ENCODE measurements around the gene ATP8A2. TPM values are rescaled to one million over a fixed set of nuclear protein-coding genes. Genes with fewer than 3 reads are reported as not detected.

The ATP8A2 gene
- total RNA-seq, 2 experiments from 2014 or later: 0.10 to 0.15 TPM

DNA sequence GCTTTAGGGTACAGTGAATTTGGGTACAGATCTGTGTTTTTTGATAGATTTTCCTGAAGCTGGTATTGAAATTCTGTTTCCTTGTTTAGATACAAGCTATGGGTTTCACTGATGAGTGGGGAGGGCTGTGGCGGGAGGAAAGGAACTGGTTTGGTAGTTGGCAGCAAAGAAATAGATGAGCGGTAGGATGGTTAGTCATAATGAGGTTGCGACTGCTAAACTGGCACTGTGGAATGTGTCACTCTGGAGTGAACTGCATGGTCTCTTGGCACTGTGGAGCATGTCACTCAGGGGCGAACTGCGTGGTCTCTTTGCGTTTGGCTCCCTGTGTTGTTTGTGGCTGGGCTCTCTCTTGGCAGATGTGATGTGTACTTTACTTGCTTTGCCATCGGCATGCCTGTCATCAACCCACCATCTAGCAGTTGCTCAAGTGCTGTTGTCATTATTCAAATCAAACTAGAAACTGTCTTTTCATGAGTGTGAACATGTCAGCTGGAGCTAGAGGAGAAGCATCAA lies 82.1 kb downstream of the ATP8A2 start:
- no peaks in the 10 kb centered on the region for H3K4me1 Mint-ChIP-seq
- H3K27ac Mint-ChIP-seq: no peak overlapping the region
- H3K36me3 Mint-ChIP-seq (ENCODE audit: low read depth): no peaks in the 10 kb centered on the region
- H3K4me3 Mint-ChIP-seq: no peak overlapping the region
- H3K27me3 Mint-ChIP-seq: peaks cover 8% of the 10 kb centered on the region
- ChIA-PET POLR2A (no interaction called here), CTCF (no interaction called here)
- no peak for DNase-seq
- H3K9me3 Mint-ChIP-seq: no peaks in the 10 kb centered on the region

DNA sequence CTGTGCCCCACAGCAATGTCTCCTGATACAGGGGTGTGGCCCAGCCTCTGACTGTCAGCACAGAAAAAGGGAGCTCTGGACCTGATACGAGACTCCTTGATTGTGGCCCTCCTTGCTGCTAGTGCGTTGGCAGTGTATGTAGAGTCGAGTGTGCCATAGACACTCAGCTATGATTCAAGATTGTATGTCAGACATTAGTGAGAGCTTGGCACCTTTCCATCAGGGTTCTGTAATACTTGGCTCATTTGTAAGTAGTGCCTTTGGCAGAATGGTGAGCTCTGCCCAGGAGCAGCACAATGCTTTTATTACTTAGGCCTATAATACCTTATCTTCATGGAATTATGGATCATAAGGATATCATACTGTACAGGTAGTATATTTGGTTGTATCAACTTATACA lies 83.4 kb downstream of the ATP8A2 start:
- DNase-seq: no peak
- H3K36me3 Mint-ChIP-seq (ENCODE audit: low read depth): no peaks in the 10 kb centered on the region
- no peak overlapping the region for H3K27ac Mint-ChIP-seq
- no peak overlapping the region for H3K4me3 Mint-ChIP-seq
- H3K9me3 Mint-ChIP-seq: no peaks in the 10 kb centered on the region
- no peaks in the 10 kb centered on the region for H3K4me1 Mint-ChIP-seq
- ChIA-PET POLR2A (no interaction called here), CTCF (no interaction called here)
- H3K27me3 Mint-ChIP-seq: peaks cover 8% of the 10 kb centered on the region

DNA sequence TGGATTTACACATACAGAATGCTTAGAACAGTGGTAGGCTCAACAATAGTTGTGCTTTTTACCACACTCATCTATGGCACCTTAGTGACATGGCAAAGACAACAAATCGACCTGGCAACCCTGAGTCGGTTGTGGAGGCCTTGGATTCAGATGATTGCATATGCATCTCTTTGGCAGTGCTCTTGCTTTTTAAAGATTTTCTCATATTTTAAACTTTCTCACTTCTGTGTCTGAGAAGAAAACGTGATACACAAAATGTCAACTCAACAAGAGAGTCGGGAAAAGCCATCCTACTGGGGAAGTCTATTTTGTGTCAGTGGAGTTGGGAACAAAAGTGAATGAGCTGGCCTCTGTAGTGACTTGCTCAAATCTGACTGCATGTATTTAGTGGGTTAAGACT lies 85.8 kb downstream of the ATP8A2 start:
- no peaks in the 10 kb centered on the region for H3K9me3 Mint-ChIP-seq
- peaks cover 7% of the 10 kb centered on the region for H3K27me3 Mint-ChIP-seq
- no peaks in the 10 kb centered on the region for H3K36me3 Mint-ChIP-seq (ENCODE audit: low read depth)
- H3K4me3 Mint-ChIP-seq: no peak overlapping the region
- DNase-seq: no peak
- H3K27ac Mint-ChIP-seq: no peak overlapping the region
- ChIA-PET POLR2A (no interaction called here), CTCF (no interaction called here)
- H3K4me1 Mint-ChIP-seq: no peaks in the 10 kb centered on the region

DNA sequence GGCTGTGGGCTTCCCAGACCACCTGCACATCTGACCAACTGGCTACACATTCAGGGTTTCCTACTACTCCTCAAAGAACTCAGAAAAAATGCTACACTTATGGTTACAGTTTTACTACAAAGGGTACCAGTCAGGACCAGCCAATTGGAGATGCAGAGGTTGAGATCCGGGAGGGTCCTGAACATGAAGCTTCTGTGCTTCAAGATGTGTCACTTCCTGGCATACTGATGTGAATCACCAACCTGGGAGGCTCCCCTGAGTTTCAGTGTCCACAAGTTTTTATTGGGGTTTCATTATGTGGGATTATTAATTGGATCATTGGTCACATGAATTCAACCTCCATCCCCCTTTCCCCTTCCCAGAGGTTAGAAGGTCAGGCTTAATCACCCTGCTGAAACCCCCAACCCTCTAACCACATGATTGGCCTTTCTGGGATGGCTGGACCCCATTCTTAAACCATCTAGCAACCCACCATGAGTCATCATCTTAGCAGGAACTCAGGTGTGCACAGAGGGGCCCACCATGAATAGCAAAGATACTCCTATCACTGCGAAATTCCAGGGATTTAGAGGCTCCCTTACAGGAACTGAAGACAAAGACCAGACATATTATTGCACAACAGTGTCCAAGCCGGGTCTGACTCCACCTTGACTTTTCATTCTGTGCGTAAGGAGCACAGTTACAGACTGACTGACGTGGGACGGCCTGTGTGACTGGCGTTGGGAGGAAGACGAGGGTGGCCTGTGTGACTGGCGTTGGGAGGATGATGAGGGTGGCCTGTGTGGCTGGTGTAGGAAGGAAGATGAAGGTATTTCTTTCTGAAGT lies 90.7 kb downstream of the ATP8A2 start:
- no peak for DNase-seq
- no peaks in the 10 kb centered on the region for H3K36me3 Mint-ChIP-seq (ENCODE audit: low read depth)
- H3K27me3 Mint-ChIP-seq: peaks cover 17% of the 10 kb centered on the region
- ChIA-PET POLR2A (no interaction called here), CTCF (no interaction called here)
- no peak overlapping the region for H3K4me3 Mint-ChIP-seq
- H3K27ac Mint-ChIP-seq: no peak overlapping the region
- H3K9me3 Mint-ChIP-seq: no peaks in the 10 kb centered on the region
- H3K4me1 Mint-ChIP-seq: no peaks in the 10 kb centered on the region

DNA sequence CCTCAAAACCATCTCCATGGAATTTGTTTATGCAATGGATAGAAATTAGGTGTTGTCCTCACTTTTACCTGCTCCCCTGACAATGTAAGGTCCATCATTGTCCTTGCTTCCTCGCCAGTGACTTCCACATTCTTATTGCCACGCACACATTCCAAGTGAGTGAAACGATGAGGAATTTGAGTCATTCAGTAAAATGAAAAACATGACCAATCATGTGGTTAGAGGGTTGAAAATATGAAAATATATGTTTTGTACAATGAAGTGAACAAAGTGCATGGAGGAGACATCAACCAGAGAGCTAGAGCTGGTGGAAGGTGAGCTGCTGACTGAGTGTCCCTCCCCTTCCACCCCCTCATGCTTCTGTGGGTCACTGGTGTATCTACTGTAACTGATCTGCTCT lies 91.7 kb downstream of the ATP8A2 start:
- no peak overlapping the region for H3K27ac Mint-ChIP-seq
- ChIA-PET CTCF (no interaction called here), POLR2A (no interaction called here)
- no peak overlapping the region for H3K4me3 Mint-ChIP-seq
- DNase-seq: no peak
- H3K27me3 Mint-ChIP-seq: peaks cover 25% of the 10 kb centered on the region
- H3K9me3 Mint-ChIP-seq: no peaks in the 10 kb centered on the region
- no peaks in the 10 kb centered on the region for H3K4me1 Mint-ChIP-seq
- no peaks in the 10 kb centered on the region for H3K36me3 Mint-ChIP-seq (ENCODE audit: low read depth)

DNA sequence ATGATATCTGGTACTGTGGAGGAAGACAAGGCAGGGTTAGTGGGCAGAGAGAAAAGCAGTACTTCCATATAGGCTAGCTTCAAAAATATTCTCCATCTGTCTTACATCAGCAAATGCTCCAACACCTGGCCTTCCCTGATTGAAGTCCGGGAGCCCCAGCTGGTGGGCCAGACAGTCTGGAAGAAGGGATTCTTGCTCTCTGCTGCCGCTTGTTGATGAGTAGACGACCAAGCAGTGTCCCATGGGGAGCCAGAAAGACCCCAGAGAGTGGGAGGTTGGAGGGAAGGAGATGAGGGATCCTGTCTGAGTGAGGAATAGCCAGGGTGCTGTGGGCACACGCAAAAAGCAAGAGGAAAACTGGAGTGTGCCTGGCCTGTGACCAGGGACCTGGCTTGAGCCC lies 95.1 kb downstream of the ATP8A2 start:
- CTCF ChIA-PET: no interaction called here
- Mint-ChIP-seq H3K27me3 (peaks cover 39% of the 10 kb centered on the region), H3K4me1 (peaks cover 2% of the 10 kb centered on the region), H3K9me3 (no peaks in the 10 kb centered on the region), H3K36me3 (ENCODE audit: low read depth) (no peaks in the 10 kb centered on the region), H3K27ac (no peak overlapping the region), H3K4me3 (no peak overlapping the region)
- POLR2A ChIA-PET: no interaction called here
- DNase-seq: no peak

DNA sequence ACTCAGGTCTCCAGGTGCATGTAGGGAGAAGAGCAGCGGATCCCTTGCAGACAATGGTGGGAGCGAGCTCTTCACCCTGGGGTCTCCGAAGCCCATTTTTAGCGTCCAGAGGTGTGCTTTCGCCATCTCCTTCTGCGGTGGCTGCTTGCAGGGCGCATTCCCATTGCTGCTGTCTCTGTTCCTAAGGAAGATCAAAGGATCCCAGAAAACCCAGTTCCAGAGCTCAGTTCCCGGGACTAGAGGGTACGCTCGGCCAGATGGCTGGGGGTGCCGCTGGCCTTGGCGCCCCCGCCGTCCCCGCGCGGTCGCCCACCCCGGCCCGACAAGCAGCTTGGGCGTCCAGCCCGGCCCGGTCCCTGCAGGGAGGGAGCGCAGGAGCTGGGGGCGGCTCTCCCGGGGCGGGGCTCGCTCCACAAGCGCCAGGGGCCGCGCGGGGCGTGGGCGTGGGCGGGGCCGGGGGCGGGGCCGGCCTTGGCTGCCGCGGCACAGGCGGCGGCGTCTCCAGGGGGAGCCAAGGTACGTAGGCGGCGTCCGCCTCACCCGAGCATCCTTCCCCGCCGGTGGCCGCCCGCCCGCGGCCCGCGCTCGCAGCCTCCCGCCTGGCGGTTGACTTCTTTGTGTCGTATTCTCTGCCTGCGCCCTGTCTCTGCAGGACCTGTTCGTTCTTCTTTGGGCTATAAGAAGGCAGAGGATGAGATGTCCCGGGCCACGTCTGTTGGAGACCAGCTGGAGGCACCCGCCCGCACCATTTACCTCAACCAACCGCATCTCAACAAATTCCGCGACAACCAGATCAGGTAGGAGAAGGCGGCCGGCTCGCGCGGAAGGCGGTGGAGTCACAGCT lies 96.8 kb downstream of the ATP8A2 start:
- Mint-ChIP-seq H3K27ac (no peak overlapping the region), H3K36me3 (ENCODE audit: low read depth) (no peaks in the 10 kb centered on the region), H3K4me1 (peaks cover 2% of the 10 kb centered on the region), H3K27me3 (peaks cover 39% of the 10 kb centered on the region), H3K9me3 (no peaks in the 10 kb centered on the region), H3K4me3 (no peak overlapping the region)
- peak; percentile 18 for DNase-seq
- ChIA-PET POLR2A (no interaction called here), CTCF (no interaction called here)

DNA sequence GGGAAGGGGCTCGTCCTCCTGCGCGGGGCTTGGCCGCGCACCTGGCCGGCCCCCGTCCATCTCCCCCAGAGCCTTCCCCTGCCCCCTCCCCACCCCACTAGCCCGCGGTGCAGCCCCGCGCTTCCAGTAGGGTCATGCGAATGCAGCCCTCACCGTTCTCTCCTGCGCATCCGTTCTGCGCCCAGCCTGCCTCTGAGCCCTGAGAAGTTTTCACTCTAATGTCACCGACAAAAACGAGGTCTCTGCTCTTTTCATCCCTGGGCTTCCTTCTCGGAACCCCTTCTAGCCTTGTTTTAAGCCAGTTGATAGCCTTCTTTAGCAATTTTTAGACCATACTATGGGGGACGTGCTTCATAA lies 97.4 kb downstream of the ATP8A2 start:
- Mint-ChIP-seq H3K36me3 (ENCODE audit: low read depth) (no peaks in the 10 kb centered on the region), H3K4me1 (peaks cover 2% of the 10 kb centered on the region), H3K27ac (no peak overlapping the region), H3K27me3 (peaks cover 39% of the 10 kb centered on the region), H3K4me3 (no peak overlapping the region), H3K9me3 (no peaks in the 10 kb centered on the region)
- no peak for DNase-seq
- ChIA-PET POLR2A (no interaction called here), CTCF (no interaction called here)

DNA sequence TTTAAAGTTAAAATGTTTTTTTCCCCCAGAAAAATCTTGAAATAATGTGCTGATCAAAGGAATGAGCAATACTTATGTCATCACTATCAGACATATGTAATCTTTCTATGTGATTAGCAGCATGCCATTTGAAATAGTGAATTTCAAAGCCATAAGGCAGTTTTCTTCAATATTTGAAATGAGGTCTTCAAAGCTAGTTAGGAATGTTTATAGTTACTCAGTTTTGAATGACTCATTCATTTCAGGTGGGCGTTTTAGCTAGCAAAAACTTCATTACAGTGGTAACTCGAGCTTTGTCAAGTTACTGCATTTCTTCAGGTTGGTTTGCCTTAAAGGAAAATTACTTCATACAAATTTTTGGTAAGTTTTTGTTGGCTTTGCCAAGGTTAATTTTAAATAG lies 102.1 kb downstream of the ATP8A2 start:
- Mint-ChIP-seq H3K36me3 (ENCODE audit: low read depth) (no peaks in the 10 kb centered on the region), H3K4me1 (peaks cover 2% of the 10 kb centered on the region), H3K27ac (no peak overlapping the region), H3K9me3 (no peaks in the 10 kb centered on the region), H3K27me3 (peaks cover 18% of the 10 kb centered on the region), H3K4me3 (no peak overlapping the region)
- DNase-seq: no peak
- POLR2A ChIA-PET: no interaction called here
- CTCF ChIA-PET: no interaction called here

DNA sequence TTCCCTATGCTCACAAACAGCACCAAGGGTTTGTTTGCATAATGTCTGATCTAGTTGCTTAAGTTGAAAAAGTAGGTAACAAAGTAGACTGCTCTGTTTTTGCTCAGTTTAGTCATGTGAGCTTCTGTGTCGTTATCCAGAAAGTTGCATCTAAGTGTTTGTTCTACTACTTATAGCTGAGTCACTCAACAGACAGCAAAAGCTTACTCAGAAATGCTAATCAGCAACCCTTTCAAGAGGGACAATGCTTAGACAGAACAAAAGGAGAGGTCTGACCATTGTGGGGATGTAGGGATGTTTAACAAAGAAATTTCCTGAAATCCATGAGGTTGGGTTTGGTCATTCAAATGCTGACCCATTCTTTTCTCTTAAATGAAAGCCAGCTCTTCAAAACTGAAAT lies 106.4 kb downstream of the ATP8A2 start:
- Mint-ChIP-seq H3K4me3 (no peak overlapping the region), H3K4me1 (no peaks in the 10 kb centered on the region), H3K27ac (no peak overlapping the region), H3K36me3 (ENCODE audit: low read depth) (no peaks in the 10 kb centered on the region), H3K27me3 (no peaks in the 10 kb centered on the region), H3K9me3 (no peaks in the 10 kb centered on the region)
- CTCF ChIA-PET: no interaction called here
- no peak for DNase-seq
- POLR2A ChIA-PET: no interaction called here

DNA sequence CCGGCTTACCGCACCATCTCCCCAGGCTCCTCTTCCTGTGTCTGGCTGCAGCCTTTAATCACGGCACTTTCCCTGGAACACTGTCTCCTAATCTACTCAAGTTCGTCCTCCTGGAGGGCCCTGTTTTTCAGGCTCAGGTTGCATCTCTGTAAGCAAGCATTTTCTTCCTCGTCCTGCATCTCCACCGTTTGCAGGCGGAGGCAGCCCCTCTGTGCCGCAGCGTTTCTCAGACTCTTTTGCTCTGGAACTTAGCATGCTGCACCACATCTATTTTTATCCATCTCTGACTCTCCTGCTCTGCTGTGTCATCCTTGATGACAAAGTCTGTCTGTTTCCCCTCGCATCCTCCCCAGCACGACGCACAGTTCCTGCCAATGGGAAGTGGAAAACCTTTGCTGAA lies 117.5 kb downstream of the ATP8A2 start:
- H3K36me3 Mint-ChIP-seq (ENCODE audit: low read depth): no peaks in the 10 kb centered on the region
- no peak overlapping the region for H3K27ac Mint-ChIP-seq
- H3K4me3 Mint-ChIP-seq: no peak overlapping the region
- no peak for DNase-seq
- H3K27me3 Mint-ChIP-seq: peaks cover 6% of the 10 kb centered on the region
- ChIA-PET CTCF (no interaction called here), POLR2A (no interaction called here)
- H3K4me1 Mint-ChIP-seq: no peaks in the 10 kb centered on the region
- no peaks in the 10 kb centered on the region for H3K9me3 Mint-ChIP-seq

DNA sequence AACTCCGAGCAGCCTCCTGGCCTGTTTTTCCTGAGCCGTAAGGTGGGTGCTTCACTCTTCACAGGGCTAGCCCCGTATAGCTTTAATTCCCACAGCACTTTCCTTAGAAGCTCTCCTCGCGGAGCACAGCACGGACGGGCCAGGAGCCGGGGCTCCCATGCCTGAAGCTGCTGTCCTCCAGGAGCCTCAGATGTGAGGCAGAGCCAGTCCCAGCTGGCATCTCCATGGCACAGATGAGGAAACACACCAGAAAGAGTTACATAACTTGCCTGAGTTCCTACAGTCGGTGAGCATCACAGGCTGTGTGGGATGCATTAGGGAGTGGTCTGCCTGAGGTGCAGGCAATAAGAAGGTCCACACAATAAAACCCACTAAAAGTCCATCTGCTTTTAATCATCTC lies 118.5 kb downstream of the ATP8A2 start:
- Mint-ChIP-seq H3K36me3 (ENCODE audit: low read depth) (no peaks in the 10 kb centered on the region), H3K9me3 (no peaks in the 10 kb centered on the region), H3K4me1 (no peaks in the 10 kb centered on the region), H3K4me3 (no peak overlapping the region), H3K27ac (no peak overlapping the region), H3K27me3 (peaks cover 6% of the 10 kb centered on the region)
- POLR2A ChIA-PET: no interaction called here
- CTCF ChIA-PET: no interaction called here
- DNase-seq: no peak

DNA sequence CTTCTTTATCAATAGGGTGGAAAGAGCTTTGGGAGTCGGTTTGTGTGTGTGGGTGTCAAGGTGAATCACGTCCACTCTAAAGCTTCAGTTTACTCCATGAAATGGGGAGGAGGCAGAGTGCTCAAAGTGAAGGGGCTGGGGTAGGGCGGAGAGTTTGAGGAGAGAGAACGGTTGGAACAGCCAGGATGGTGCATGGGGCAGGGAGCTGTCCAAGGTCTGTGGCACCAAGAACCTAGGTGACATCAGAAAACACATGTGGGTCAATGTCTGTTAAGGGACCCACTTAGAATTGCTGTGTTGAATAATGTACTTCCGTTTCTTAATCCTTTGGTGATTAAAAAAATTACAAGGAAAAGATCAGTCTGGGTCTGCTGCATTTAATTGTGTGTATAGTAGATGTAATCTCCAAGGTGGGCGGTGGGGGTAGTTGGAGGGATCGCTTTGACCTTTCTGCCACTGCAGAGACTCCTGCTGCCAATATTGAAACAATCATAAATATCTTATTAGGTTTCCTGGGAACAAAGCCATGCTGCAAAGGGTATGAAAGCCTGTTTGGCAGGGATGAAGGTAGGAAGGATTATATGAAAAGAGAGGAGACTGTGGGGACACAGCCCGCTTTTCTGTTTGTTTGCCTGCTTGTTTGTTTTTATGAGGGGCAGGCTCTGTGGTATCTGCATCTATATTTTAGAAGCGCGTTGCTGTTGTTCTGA lies 122.3 kb downstream of the ATP8A2 start:
- no peak overlapping the region for H3K27ac Mint-ChIP-seq
- peaks cover 4% of the 10 kb centered on the region for H3K27me3 Mint-ChIP-seq
- no peaks in the 10 kb centered on the region for H3K4me1 Mint-ChIP-seq
- DNase-seq: no peak
- H3K9me3 Mint-ChIP-seq: no peaks in the 10 kb centered on the region
- H3K36me3 Mint-ChIP-seq (ENCODE audit: low read depth): no peaks in the 10 kb centered on the region
- ChIA-PET CTCF (interaction anchor here (0.6 to 1.6 kb wide), 2 partner anchors 16 to 279 kb away, joined by 3 to 4 read pairs; no protein-coding TSS in a partner anchor), POLR2A (no interaction called here)
- no peak overlapping the region for H3K4me3 Mint-ChIP-seq
